ENCODE data around the gene LDLRAP1.

- TF ChIP-seq CTCF (IDR thresholded peaks at IDR 0.05) = no peak
- no peak for TF ChIP-seq POLR2A (IDR thresholded peaks at IDR 0.05)
- TF ChIP-seq POLR2AphosphoS5 (IDR thresholded peaks at IDR 0.05; ENCODE audit: insufficient read depth in 1 of 2, low read depth in 1 of 2) = no peak
Measured at GRCh38 chr1:25563330-25564215, 20.2 kb downstream of the LDLRAP1 start.

Measured in vagina (tissue), 2 donors.